Tibial nerve (tissue), 4 donors: ENCODE measurements around the gene UGGT1.

Experiments used
- CTCF ChIP-seq, 5 experiments: fragments of 200-600 bp in 3 of 5; fragments of 450-650 bp in 2 of 5; sonication (generic) in 3 of 5; IDR thresholded peaks; one replicate each; pipeline ENCODE4 v1.5.1; 2016 to 2019; ENCODE audit warnings: antibody characterized with exemption in 5 of 5, mild to moderate bottlenecking in 3 of 5, moderate library complexity in 2 of 5
- EP300 ChIP-seq, 2 donors: sonication (generic); formaldehyde crosslinking; IDR thresholded peaks; one replicate each; pipeline ENCODE4 v1.6.1; 2017; ENCODE audit warnings: antibody characterized with exemption in 2 of 2, mild to moderate bottlenecking in 1 of 2
- POLR2A ChIP-seq, 2 donors: fragments of 450-650 bp; IDR thresholded peaks; one replicate each; pipeline ENCODE4 v1.6.1; 2017; ENCODE audit warnings: antibody characterized with exemption in 2 of 2, mild to moderate bottlenecking in 2 of 2, moderate library complexity in 2 of 2

- TF ChIP-seq POLR2A (IDR thresholded peaks at IDR 0.05), result no peak
- no peak for TF ChIP-seq EP300 (IDR thresholded peaks at IDR 0.05)
- TF ChIP-seq CTCF (IDR thresholded peaks at IDR 0.05), result no peak
Observed at GRCh38 chr2:128237081-128237534, 146.1 kb downstream of the UGGT1 start.
